ENCODE data around the gene OR52I2.

DNA sequence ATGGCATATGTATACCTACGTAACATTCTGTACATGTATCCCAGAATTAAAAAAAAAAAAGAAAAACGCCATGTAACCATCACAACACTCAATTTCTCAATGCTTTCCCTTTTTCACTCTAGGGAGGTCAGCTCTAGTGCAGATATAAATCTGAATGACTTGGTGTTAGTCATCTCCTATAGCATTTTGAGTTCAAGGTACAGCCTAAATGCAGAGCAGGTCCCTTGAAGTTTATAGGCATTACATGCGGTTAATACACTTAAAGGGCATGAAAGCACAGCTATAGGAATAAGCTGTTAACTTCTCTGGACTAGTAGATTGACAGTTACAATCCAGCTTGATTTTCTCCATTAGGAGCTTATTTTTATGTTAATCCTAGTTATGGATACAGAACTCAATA, 16.2 kb upstream of the OR52I2 start:
- TF ChIP-seq, protein P1, sequence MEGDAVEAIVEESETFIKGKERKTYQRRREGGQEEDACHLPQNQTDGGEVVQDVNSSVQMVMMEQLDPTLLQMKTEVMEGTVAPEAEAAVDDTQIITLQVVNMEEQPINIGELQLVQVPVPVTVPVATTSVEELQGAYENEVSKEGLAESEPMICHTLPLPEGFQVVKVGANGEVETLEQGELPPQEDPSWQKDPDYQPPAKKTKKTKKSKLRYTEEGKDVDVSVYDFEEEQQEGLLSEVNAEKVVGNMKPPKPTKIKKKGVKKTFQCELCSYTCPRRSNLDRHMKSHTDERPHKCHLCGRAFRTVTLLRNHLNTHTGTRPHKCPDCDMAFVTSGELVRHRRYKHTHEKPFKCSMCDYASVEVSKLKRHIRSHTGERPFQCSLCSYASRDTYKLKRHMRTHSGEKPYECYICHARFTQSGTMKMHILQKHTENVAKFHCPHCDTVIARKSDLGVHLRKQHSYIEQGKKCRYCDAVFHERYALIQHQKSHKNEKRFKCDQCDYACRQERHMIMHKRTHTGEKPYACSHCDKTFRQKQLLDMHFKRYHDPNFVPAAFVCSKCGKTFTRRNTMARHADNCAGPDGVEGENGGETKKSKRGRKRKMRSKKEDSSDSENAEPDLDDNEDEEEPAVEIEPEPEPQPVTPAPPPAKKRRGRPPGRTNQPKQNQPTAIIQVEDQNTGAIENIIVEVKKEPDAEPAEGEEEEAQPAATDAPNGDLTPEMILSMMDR (IDR thresholded peaks at IDR 0.05), result no peak
- TF ChIP-seq USF2 (IDR thresholded peaks at IDR 0.05; ENCODE audit: borderline replicate concordance, low read depth, low read length), result no peak

Data from SK-N-SH (cell line).